Activated gamma-delta T cell treated with anti-CD3 and anti-CD28 coated beads, Interleukin-2, amount 50 U/mL, for 16 hours (primary cell): Measurements from ENCODE around the gene EP300.
"Not testable (repeated sequence)": the region's sequence is repeated elsewhere in the genome, so short reads cannot be mapped to it uniquely, and the experiment has no call there.

Experiments used
- DNase-seq: peaks from one replicate; pipeline ENCODE4 v3.0.0-alpha.2; 2020; ENCODE audit warnings: low read depth

The EP300 gene

GRCh38 chr22:41152902-41153301 is 60.5 kb downstream of the EP300 start:
- no peak for DNase-seq

- no peak for DNase-seq
Measured at GRCh38 chr22:41157083-41157482, 64.7 kb downstream of the EP300 start.

GRCh38 chr22:41169157-41169556 is 76.8 kb downstream of the EP300 start:
- DNase-seq: no peak

- DNase-seq: no peak
Measured at GRCh38 chr22:41171996-41172395, 79.6 kb downstream of the EP300 start.

GRCh38 chr22:41175546-41175945 is 83.2 kb downstream of the EP300 start:
- DNase-seq: no peak

GRCh38 chr22:41177040-41177621 is 84.7 kb downstream of the EP300 start:
- no peak for DNase-seq

- no peak for DNase-seq
Measured at GRCh38 chr22:41177622-41178424, 85.4 kb downstream of the EP300 start.

- no peak for DNase-seq
Measured at GRCh38 chr22:41178425-41178975, 86.1 kb downstream of the EP300 start.

- not testable (repeated sequence) for DNase-seq
Measured at GRCh38 chr22:41180362-41180761, 88.0 kb downstream of the EP300 start.

GRCh38 chr22:41180926-41181325 is 88.5 kb downstream of the EP300 start:
- DNase-seq: no peak

- DNase-seq: no peak
Measured at GRCh38 chr22:41181349-41182241, 89.2 kb downstream of the EP300 start.

GRCh38 chr22:41184679-41185078 is 92.3 kb downstream of the EP300 start:
- DNase-seq: no peak

GRCh38 chr22:41191467-41191866 is 99.1 kb downstream of the EP300 start:
- DNase-seq: no peak

- DNase-seq: no peak
Measured at GRCh38 chr22:41193829-41194228, 101.4 kb downstream of the EP300 start.

- peak; percentile 76 for DNase-seq
Measured at GRCh38 chr22:41197038-41197972, 104.9 kb downstream of the EP300 start.

- peak; percentile 35 for DNase-seq
Measured at GRCh38 chr22:41198027-41198580, 105.7 kb downstream of the EP300 start.

GRCh38 chr22:41201141-41201540 is 108.7 kb downstream of the EP300 start:
- DNase-seq: no peak

- DNase-seq: no peak
Measured at GRCh38 chr22:41203118-41203517, 110.7 kb downstream of the EP300 start.

- no peak for DNase-seq
Measured at GRCh38 chr22:41204066-41204465, 111.7 kb downstream of the EP300 start.

- peak; percentile 97 for DNase-seq
Measured at GRCh38 chr22:41204992-41205900, 112.9 kb downstream of the EP300 start, which contains the start of gene L3MBTL2. TSS of gene L3MBTL2 (plus strand) at chr22:41205312. CDS start at chr22:41205363, 51 bp downstream.
